ENCODE results near the gene MICAL2. TPM values are rescaled to one million over a fixed set of nuclear protein-coding genes. Genes with fewer than 3 reads are reported as not detected.

MICAL2 gene
- polyA plus RNA-seq, 4 donors = 15.9 to 41.1 (median 25.6) TPM

GRCh38 chr11:12211331-12212065 is 101.1 kb downstream of the MICAL2 start:
- H3K4me1 ChIP-seq (ENCODE audit: control insufficient read depth in 3 of 3, insufficient read depth in 2 of 3, low read depth in 1 of 3, low read length in 2 of 3) = peaks cover 0 to 39% (median 0%) of the 10 kb centered on the region in 3 donors
- FAIRE-seq (no peak), DNase-seq (no peak)
- H3K27me3 ChIP-seq (ENCODE audit: control insufficient read depth in 3 of 3, insufficient read depth in 3 of 3, low read length in 3 of 3) = no peaks in the 10 kb centered on the region
- H3K4me3 ChIP-seq (ENCODE audit: low read depth in 1 of 3, low read length in 3 of 3) = no peak overlapping the region
- 93 to 99% (median 98%) methylated on average over 7 of the region's 7 CpGs for WGBS, 3 donors
- no peaks in the 10 kb centered on the region for H3K9me3 ChIP-seq (ENCODE audit: control insufficient read depth in 2 of 2, insufficient read depth in 1 of 2, low read depth in 1 of 2, low read length in 1 of 2)
- no peak overlapping the region for H3K27ac ChIP-seq (ENCODE audit: low read depth in 1 of 3, low read length in 2 of 3)
- peaks cover 0 to 45% (median 36%) of the 10 kb centered on the region in 3 donors for H3K36me3 ChIP-seq (ENCODE audit: control insufficient read depth in 3 of 3, insufficient read depth in 2 of 3, low read depth in 1 of 3, low read length in 3 of 3)

DNA sequence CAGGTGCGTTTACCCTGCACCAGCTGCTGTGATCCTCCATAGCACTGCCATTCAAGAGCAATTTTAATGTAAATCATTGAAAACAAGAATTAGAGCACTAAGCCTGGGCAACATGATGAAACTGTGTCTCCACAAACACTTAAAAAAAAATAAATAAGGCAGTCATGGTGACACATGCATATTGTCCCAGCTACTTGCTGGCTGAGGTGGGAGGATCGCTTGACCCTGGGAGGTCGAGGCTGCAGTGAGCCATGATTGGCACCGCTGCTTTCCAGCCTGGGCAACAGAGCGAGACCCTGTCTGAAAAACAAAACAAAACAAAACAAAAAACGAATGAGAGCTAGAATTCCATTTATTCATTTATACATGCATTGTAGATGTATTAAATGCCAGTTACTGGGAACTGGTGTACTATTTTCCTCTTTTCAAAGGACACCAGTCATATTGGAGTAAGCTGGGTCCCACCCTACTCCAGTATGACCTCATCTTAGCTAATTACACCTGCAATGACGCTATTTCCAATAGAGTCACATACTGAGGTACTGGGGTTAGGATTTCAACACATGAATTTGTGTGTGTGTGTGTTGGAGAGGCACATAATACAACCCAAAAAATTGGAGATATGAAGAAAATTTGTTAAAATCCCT is 101.9 kb downstream of the MICAL2 start:
- no peak overlapping the region for H3K4me3 ChIP-seq (ENCODE audit: low read depth in 1 of 3, low read length in 3 of 3)
- H3K27me3 ChIP-seq (ENCODE audit: control insufficient read depth in 3 of 3, insufficient read depth in 3 of 3, low read length in 3 of 3) = no peaks in the 10 kb centered on the region
- DNase-seq = no peak
- no peaks in the 10 kb centered on the region for H3K9me3 ChIP-seq (ENCODE audit: control insufficient read depth in 2 of 2, insufficient read depth in 1 of 2, low read depth in 1 of 2, low read length in 1 of 2)
- H3K36me3 ChIP-seq (ENCODE audit: control insufficient read depth in 3 of 3, insufficient read depth in 2 of 3, low read depth in 1 of 3, low read length in 3 of 3) = peaks cover 0 to 46% (median 36%) of the 10 kb centered on the region in 3 donors
- no peak for FAIRE-seq
- H3K27ac ChIP-seq (ENCODE audit: low read depth in 1 of 3, low read length in 2 of 3) = no peak overlapping the region
- peaks cover 0 to 44% (median 0%) of the 10 kb centered on the region in 3 donors for H3K4me1 ChIP-seq (ENCODE audit: control insufficient read depth in 3 of 3, insufficient read depth in 2 of 3, low read depth in 1 of 3, low read length in 2 of 3)
- WGBS, 3 donors = 88 to 95% (median 93%) methylated on average over 7 of the region's 7 CpGs

DNA sequence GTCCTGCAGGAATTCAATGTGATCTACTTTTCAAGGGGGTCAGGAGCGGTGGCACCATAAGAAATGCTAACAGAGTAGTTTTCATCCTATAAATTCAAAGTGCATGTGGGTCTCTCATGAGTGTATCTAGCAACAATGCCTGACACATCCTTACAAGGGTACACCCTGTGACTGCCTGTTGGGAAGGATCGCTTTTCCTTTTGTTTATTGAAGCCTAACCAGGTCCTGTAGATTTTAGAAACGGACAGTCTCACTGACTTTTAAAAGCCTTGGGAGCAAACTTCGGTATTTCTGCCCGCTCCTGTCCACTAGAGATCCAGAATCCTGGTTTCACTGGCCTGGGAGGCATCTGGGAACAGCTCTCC is 102.4 kb downstream of the MICAL2 start:
- FAIRE-seq = no peak
- Histone ChIP-seq H3K9me3 (ENCODE audit: control insufficient read depth in 2 of 2, insufficient read depth in 1 of 2, low read depth in 1 of 2, low read length in 1 of 2) (no peaks in the 10 kb centered on the region), H3K27ac (ENCODE audit: low read depth in 1 of 3, low read length in 2 of 3) (no peak overlapping the region), H3K36me3 (ENCODE audit: control insufficient read depth in 3 of 3, insufficient read depth in 2 of 3, low read depth in 1 of 3, low read length in 3 of 3) (peaks cover 0 to 51% (median 39%) of the 10 kb centered on the region in 3 donors), H3K27me3 (ENCODE audit: control insufficient read depth in 3 of 3, insufficient read depth in 3 of 3, low read length in 3 of 3) (no peaks in the 10 kb centered on the region), H3K4me1 (ENCODE audit: control insufficient read depth in 3 of 3, insufficient read depth in 2 of 3, low read depth in 1 of 3, low read length in 2 of 3) (peaks cover 0 to 45% (median 0%) of the 10 kb centered on the region in 3 donors), H3K4me3 (ENCODE audit: low read depth in 1 of 3, low read length in 3 of 3) (no peak overlapping the region)
- DNase-seq = no peak
- WGBS, 3 donors = 88 to 95% (median 91%) methylated on average over 5 of the region's 5 CpGs

- FAIRE-seq (no peak), DNase-seq (no peak)
- peaks cover 0 to 50% (median 2%) of the 10 kb centered on the region in 3 donors for H3K4me1 ChIP-seq (ENCODE audit: control insufficient read depth in 3 of 3, insufficient read depth in 2 of 3, low read depth in 1 of 3, low read length in 2 of 3)
- H3K9me3 ChIP-seq (ENCODE audit: control insufficient read depth in 2 of 2, insufficient read depth in 1 of 2, low read depth in 1 of 2, low read length in 1 of 2) = no peaks in the 10 kb centered on the region
- no peak overlapping the region for H3K4me3 ChIP-seq (ENCODE audit: low read depth in 1 of 3, low read length in 3 of 3)
- 65 to 78% (median 74%) methylated on average over 5 of the region's 5 CpGs for WGBS, 3 donors
- no peak overlapping the region for H3K27ac ChIP-seq (ENCODE audit: low read depth in 1 of 3, low read length in 2 of 3)
- no peaks in the 10 kb centered on the region for H3K27me3 ChIP-seq (ENCODE audit: control insufficient read depth in 3 of 3, insufficient read depth in 3 of 3, low read length in 3 of 3)
- peaks cover 0 to 59% (median 38%) of the 10 kb centered on the region in 3 donors for H3K36me3 ChIP-seq (ENCODE audit: control insufficient read depth in 3 of 3, insufficient read depth in 2 of 3, low read depth in 1 of 3, low read length in 3 of 3)
These were observed 103.5 kb downstream of the MICAL2 start for GRCh38 chr11:12213883-12214282.

DNA sequence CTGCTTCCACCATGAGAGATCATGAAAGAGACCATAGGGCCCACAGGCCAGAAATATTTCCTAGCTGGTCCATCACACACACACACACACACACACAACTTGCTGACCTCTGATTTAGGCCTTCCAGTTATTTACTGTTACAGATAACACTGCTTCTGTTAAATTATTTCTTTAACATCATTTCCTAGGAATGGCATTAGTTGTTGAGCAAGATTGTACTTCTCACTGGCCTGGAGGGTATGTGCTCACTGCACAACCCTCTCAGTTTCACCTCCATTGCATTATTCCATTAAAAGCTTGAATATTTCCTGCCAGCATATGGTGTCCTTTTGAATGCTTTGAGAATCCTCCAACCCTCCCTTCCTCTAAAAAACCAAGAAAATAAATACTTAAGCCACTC is 104.4 kb downstream of the MICAL2 start:
- peaks cover 0 to 49% (median 2%) of the 10 kb centered on the region in 3 donors for H3K4me1 ChIP-seq (ENCODE audit: control insufficient read depth in 3 of 3, insufficient read depth in 2 of 3, low read depth in 1 of 3, low read length in 2 of 3)
- DNase-seq = no peak
- H3K4me3 ChIP-seq (ENCODE audit: low read depth in 1 of 3, low read length in 3 of 3) = no peak overlapping the region
- H3K9me3 ChIP-seq (ENCODE audit: control insufficient read depth in 2 of 2, insufficient read depth in 1 of 2, low read depth in 1 of 2, low read length in 1 of 2) = no peaks in the 10 kb centered on the region
- H3K36me3 ChIP-seq (ENCODE audit: control insufficient read depth in 3 of 3, insufficient read depth in 2 of 3, low read depth in 1 of 3, low read length in 3 of 3) = peaks cover 0 to 52% (median 30%) of the 10 kb centered on the region in 3 donors
- peak overlapping the region in 1 of 3 donors; percentile 29 for H3K27ac ChIP-seq (ENCODE audit: low read depth in 1 of 3, low read length in 2 of 3)
- no peak for FAIRE-seq
- no peaks in the 10 kb centered on the region for H3K27me3 ChIP-seq (ENCODE audit: control insufficient read depth in 3 of 3, insufficient read depth in 3 of 3, low read length in 3 of 3)

DNA sequence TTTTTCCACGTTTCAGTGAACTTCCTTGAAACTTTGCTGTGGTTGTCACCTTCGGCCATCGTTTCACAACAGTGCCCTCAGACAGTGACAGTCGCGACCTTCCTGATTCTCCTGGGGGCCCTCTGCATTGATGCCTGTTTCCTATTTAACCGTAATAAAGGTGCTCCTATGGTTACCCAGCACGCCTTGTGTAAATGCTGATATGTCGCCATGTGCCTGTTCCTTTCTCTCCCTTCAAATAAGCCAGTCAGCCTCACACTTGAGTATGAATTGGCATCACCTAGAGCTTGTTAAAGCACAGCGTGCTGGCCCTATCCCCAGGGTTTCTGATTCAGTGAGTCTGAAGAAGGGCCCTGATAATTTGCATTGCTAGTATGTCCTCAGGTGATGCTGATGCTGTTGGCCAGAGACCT is 104.8 kb downstream of the MICAL2 start:
- no peaks in the 10 kb centered on the region for H3K27me3 ChIP-seq (ENCODE audit: control insufficient read depth in 3 of 3, insufficient read depth in 3 of 3, low read length in 3 of 3)
- H3K4me1 ChIP-seq (ENCODE audit: control insufficient read depth in 3 of 3, insufficient read depth in 2 of 3, low read depth in 1 of 3, low read length in 2 of 3) = peaks cover 0 to 49% (median 2%) of the 10 kb centered on the region in 3 donors
- DNase-seq (peak in 1 of 2 donors; percentile 76), FAIRE-seq (no peak)
- WGBS, 3 donors = 64 to 72% (median 71%) methylated on average over 9 of the region's 9 CpGs
- H3K27ac ChIP-seq (ENCODE audit: low read depth in 1 of 3, low read length in 2 of 3) = peak overlapping the region in 1 of 3 donors; percentile 29
- peaks cover 0 to 53% (median 30%) of the 10 kb centered on the region in 3 donors for H3K36me3 ChIP-seq (ENCODE audit: control insufficient read depth in 3 of 3, insufficient read depth in 2 of 3, low read depth in 1 of 3, low read length in 3 of 3)
- no peaks in the 10 kb centered on the region for H3K9me3 ChIP-seq (ENCODE audit: control insufficient read depth in 2 of 2, insufficient read depth in 1 of 2, low read depth in 1 of 2, low read length in 1 of 2)
- H3K4me3 ChIP-seq (ENCODE audit: low read depth in 1 of 3, low read length in 3 of 3) = no peak overlapping the region

GRCh38 chr11:12216041-12216451 is 105.7 kb downstream of the MICAL2 start:
- peak overlapping the region in 1 of 3 donors; percentile 29 for H3K27ac ChIP-seq (ENCODE audit: low read depth in 1 of 3, low read length in 2 of 3)
- H3K27me3 ChIP-seq (ENCODE audit: control insufficient read depth in 3 of 3, insufficient read depth in 3 of 3, low read length in 3 of 3) = no peaks in the 10 kb centered on the region
- 21 to 58% (median 46%) methylated on average over 10 of the region's 10 CpGs for WGBS, 3 donors
- DNase-seq (no peak), FAIRE-seq (no peak)
- no peaks in the 10 kb centered on the region for H3K9me3 ChIP-seq (ENCODE audit: control insufficient read depth in 2 of 2, insufficient read depth in 1 of 2, low read depth in 1 of 2, low read length in 1 of 2)
- no peak overlapping the region for H3K4me3 ChIP-seq (ENCODE audit: low read depth in 1 of 3, low read length in 3 of 3)
- peaks cover 0 to 53% (median 2%) of the 10 kb centered on the region in 3 donors for H3K4me1 ChIP-seq (ENCODE audit: control insufficient read depth in 3 of 3, insufficient read depth in 2 of 3, low read depth in 1 of 3, low read length in 2 of 3)
- peaks cover 0 to 55% (median 30%) of the 10 kb centered on the region in 3 donors for H3K36me3 ChIP-seq (ENCODE audit: control insufficient read depth in 3 of 3, insufficient read depth in 2 of 3, low read depth in 1 of 3, low read length in 3 of 3)

DNA sequence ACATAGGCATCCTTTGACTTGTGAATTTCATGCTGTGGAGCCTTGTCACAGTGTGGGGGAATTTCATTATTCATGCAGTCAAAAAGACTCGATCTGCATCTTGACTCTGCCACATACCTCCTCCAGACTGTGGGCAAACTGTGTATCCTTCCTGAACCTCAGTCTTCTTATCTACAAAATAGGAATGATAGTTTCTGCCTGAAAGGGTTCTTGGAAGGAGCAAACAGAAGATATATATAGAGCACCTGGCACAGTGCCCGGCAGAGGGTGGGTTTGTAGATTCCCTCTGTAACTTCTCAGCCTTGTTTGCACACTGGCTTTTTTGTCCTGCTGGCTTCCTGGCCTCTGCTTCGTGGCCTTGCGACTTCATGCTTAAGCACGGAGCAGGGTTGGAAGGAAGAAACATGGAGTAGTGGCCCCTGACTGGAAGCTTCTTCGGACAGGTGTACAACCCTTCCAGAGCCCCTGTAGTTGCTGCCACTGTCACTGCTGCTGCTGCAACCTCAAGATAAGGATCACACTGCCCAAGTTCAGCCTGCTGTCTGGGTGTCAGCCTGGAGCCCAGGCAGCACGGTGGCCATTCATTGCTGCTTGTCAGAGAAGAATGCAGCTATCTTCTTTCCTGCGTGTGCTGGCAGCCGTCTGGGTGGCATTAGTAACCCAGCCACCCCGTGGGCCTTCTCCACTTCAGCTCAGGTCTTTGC is 106.4 kb downstream of the MICAL2 start:
- Histone ChIP-seq H3K36me3 (ENCODE audit: control insufficient read depth in 3 of 3, insufficient read depth in 2 of 3, low read depth in 1 of 3, low read length in 3 of 3) (peaks cover 0 to 56% (median 27%) of the 10 kb centered on the region in 3 donors), H3K27me3 (ENCODE audit: control insufficient read depth in 3 of 3, insufficient read depth in 3 of 3, low read length in 3 of 3) (no peaks in the 10 kb centered on the region), H3K9me3 (ENCODE audit: control insufficient read depth in 2 of 2, insufficient read depth in 1 of 2, low read depth in 1 of 2, low read length in 1 of 2) (no peaks in the 10 kb centered on the region), H3K27ac (ENCODE audit: low read depth in 1 of 3, low read length in 2 of 3) (peak overlapping the region in 1 of 3 donors; percentile 7), H3K4me3 (ENCODE audit: low read depth in 1 of 3, low read length in 3 of 3) (no peak overlapping the region), H3K4me1 (ENCODE audit: control insufficient read depth in 3 of 3, insufficient read depth in 2 of 3, low read depth in 1 of 3, low read length in 2 of 3) (peaks cover 0 to 54% (median 2%) of the 10 kb centered on the region in 3 donors)
- DNase-seq (no peak), FAIRE-seq (no peak)
- 16 to 30% (median 26%) methylated on average over 10 of the region's 10 CpGs for WGBS, 3 donors
